Measurements from ENCODE around the gene SLC40A1. TPM values are rescaled to one million over a fixed set of nuclear protein-coding genes. Genes with fewer than 3 reads are reported as not detected.

Gene SLC40A1
- total RNA-seq, 1 donor from 2014 or later: 3.1 TPM

DNA sequence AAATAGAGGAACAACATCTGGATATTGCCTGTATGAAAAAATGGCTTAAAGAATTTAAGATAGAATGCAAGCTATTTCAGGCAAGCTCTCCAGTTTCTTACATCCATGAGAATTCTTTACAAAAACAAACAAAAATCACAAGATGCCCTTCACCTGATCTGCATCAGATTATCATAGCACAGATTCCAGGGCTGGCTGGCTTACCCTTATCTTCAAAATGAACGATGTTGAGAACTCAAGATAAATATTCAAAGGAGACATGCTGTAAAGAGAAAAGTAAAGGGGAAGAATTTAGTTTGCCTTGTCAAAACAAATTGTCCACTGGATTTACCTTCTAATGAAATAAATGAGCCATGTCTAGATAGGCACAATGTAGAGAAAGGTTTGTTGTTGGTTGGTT, 18.7 kb upstream of the SLC40A1 start:
- no peaks in the 10 kb centered on the region for H4K20me1 ChIP-seq (ENCODE audit: insufficient read depth, low read length)
- Mint-ChIP-seq H3K4me3 (ENCODE audit: unreplicated experiment) (no peak overlapping the region), H3K36me3 (ENCODE audit: low read depth, unreplicated experiment) (no peaks in the 10 kb centered on the region), H3K27ac (ENCODE audit: unreplicated experiment) (no peak overlapping the region), H3K27me3 (ENCODE audit: low read depth, unreplicated experiment) (no peaks in the 10 kb centered on the region), H3K4me1 (ENCODE audit: low read depth, unreplicated experiment) (no peaks in the 10 kb centered on the region), H3K9me3 (ENCODE audit: unreplicated experiment) (no peaks in the 10 kb centered on the region)
- no peaks in the 10 kb centered on the region for H3K4me1 ChIP-seq (ENCODE audit: insufficient read depth, low read length)
- DNase-seq (ENCODE audit: low read depth) (peak; percentile 69), FAIRE-seq (no peak)
- H3K9ac ChIP-seq (ENCODE audit: low read length): no peak overlapping the region
- no peak overlapping the region for H3K4me3 ChIP-seq (ENCODE audit: insufficient read depth, low read depth, low read length)
- H3K9me3 ChIP-seq (ENCODE audit: insufficient read depth, low read depth, low read length): no peaks in the 10 kb centered on the region
- no peaks in the 10 kb centered on the region for H3K27me3 ChIP-seq (ENCODE audit: insufficient read depth, low read length)
- H3K27ac ChIP-seq (ENCODE audit: low read depth, low read length): no peak overlapping the region
- no peak for TF ChIP-seq EZH2 (IDR thresholded peaks at IDR 0.05; ENCODE audit: insufficient read depth, low read length)
- TF ChIP-seq, protein P1, sequence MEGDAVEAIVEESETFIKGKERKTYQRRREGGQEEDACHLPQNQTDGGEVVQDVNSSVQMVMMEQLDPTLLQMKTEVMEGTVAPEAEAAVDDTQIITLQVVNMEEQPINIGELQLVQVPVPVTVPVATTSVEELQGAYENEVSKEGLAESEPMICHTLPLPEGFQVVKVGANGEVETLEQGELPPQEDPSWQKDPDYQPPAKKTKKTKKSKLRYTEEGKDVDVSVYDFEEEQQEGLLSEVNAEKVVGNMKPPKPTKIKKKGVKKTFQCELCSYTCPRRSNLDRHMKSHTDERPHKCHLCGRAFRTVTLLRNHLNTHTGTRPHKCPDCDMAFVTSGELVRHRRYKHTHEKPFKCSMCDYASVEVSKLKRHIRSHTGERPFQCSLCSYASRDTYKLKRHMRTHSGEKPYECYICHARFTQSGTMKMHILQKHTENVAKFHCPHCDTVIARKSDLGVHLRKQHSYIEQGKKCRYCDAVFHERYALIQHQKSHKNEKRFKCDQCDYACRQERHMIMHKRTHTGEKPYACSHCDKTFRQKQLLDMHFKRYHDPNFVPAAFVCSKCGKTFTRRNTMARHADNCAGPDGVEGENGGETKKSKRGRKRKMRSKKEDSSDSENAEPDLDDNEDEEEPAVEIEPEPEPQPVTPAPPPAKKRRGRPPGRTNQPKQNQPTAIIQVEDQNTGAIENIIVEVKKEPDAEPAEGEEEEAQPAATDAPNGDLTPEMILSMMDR (IDR thresholded peaks at IDR 0.05; ENCODE audit: insufficient read depth, low read depth, low read length): no peak
- H3K36me3 ChIP-seq (ENCODE audit: insufficient read depth, low read length): no peaks in the 10 kb centered on the region
- H2AFZ ChIP-seq (ENCODE audit: low read depth, low read length): no peak overlapping the region
- no peak overlapping the region for H3K4me2 ChIP-seq (ENCODE audit: low read length)
- H3K79me2 ChIP-seq (ENCODE audit: insufficient read depth, low read length): no peaks in the 10 kb centered on the region

DNA sequence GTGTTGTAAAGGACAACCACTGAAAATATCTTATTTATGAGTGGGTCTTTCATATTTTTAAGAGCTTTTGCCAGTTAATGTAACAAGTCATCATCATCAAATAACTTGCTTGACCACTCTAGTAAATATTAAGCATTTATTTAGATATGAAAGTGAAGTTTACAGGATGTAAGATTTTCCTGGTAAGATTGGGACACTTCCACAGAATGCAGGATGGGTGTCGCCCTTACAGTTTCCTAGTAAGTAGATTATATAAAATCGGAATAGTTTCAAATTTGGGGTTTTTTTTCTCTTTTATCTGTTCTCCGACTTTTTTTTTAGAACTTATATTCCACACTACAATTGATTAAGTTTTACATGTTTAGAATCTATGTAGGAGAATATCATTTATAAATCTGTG, 14.8 kb upstream of the SLC40A1 start:
- Mint-ChIP-seq H3K27ac (ENCODE audit: unreplicated experiment) (no peak overlapping the region), H3K4me1 (ENCODE audit: low read depth, unreplicated experiment) (no peaks in the 10 kb centered on the region), H3K9me3 (ENCODE audit: unreplicated experiment) (no peaks in the 10 kb centered on the region), H3K4me3 (ENCODE audit: unreplicated experiment) (no peak overlapping the region), H3K36me3 (ENCODE audit: low read depth, unreplicated experiment) (no peaks in the 10 kb centered on the region), H3K27me3 (ENCODE audit: low read depth, unreplicated experiment) (no peaks in the 10 kb centered on the region)
- DNase-seq (ENCODE audit: low read depth): no peak
- H3K79me2 ChIP-seq (ENCODE audit: insufficient read depth, low read length): no peaks in the 10 kb centered on the region
- H3K4me3 ChIP-seq (ENCODE audit: insufficient read depth, low read depth, low read length): no peak overlapping the region
- H3K27ac ChIP-seq (ENCODE audit: low read depth, low read length): no peak overlapping the region
- no peaks in the 10 kb centered on the region for H3K9me3 ChIP-seq (ENCODE audit: insufficient read depth, low read depth, low read length)
- FAIRE-seq: no peak
- no peaks in the 10 kb centered on the region for H3K36me3 ChIP-seq (ENCODE audit: insufficient read depth, low read length)
- H3K9ac ChIP-seq (ENCODE audit: low read length): no peak overlapping the region
- H3K27me3 ChIP-seq (ENCODE audit: insufficient read depth, low read length): no peaks in the 10 kb centered on the region
- H3K4me1 ChIP-seq (ENCODE audit: insufficient read depth, low read length): no peaks in the 10 kb centered on the region
- H4K20me1 ChIP-seq (ENCODE audit: insufficient read depth, low read length): no peaks in the 10 kb centered on the region
- no peak overlapping the region for H2AFZ ChIP-seq (ENCODE audit: low read depth, low read length)
- H3K4me2 ChIP-seq (ENCODE audit: low read length): no peak overlapping the region
- TF ChIP-seq, protein P1 (IDR thresholded peaks at IDR 0.05; ENCODE audit: insufficient read depth, low read depth, low read length): no peak
- no peak for TF ChIP-seq EZH2 (IDR thresholded peaks at IDR 0.05; ENCODE audit: insufficient read depth, low read length)

DNA sequence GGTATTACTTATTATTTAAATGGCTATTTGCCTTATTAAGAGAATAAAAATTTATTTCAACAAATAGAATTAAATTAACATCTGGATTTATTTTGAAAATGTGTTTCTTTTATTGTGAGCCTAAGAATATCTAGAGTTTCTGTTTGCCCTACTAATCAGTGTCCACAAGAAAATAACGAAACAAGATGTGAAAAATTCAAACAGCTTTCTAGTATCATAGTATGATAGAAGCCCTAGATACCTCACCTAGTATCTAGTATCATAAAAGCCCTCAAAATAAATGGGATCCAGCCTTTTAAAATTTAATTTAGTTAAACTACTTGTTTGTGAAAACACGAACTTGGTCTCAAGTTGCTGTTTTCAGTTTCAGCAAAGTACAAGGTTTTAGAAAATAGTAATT, 13.7 kb upstream of the SLC40A1 start:
- Histone ChIP-seq H3K4me2 (ENCODE audit: low read length) (no peak overlapping the region), H3K27ac (ENCODE audit: low read depth, low read length) (no peak overlapping the region), H3K27me3 (ENCODE audit: insufficient read depth, low read length) (no peaks in the 10 kb centered on the region), H4K20me1 (ENCODE audit: insufficient read depth, low read length) (no peaks in the 10 kb centered on the region), H3K36me3 (ENCODE audit: insufficient read depth, low read length) (no peaks in the 10 kb centered on the region), H2AFZ (ENCODE audit: low read depth, low read length) (no peak overlapping the region), H3K79me2 (ENCODE audit: insufficient read depth, low read length) (no peaks in the 10 kb centered on the region), H3K4me1 (ENCODE audit: insufficient read depth, low read length) (no peaks in the 10 kb centered on the region), H3K9me3 (ENCODE audit: insufficient read depth, low read depth, low read length) (no peaks in the 10 kb centered on the region), H3K9ac (ENCODE audit: low read length) (no peak overlapping the region), H3K4me3 (ENCODE audit: insufficient read depth, low read depth, low read length) (no peak overlapping the region)
- H3K27ac Mint-ChIP-seq (ENCODE audit: unreplicated experiment): no peak overlapping the region
- no peaks in the 10 kb centered on the region for H3K4me1 Mint-ChIP-seq (ENCODE audit: low read depth, unreplicated experiment)
- TF ChIP-seq, protein P1 (IDR thresholded peaks at IDR 0.05; ENCODE audit: insufficient read depth, low read depth, low read length): no peak
- no peak for TF ChIP-seq EZH2 (IDR thresholded peaks at IDR 0.05; ENCODE audit: insufficient read depth, low read length)
- H3K36me3 Mint-ChIP-seq (ENCODE audit: low read depth, unreplicated experiment): no peaks in the 10 kb centered on the region
- H3K9me3 Mint-ChIP-seq (ENCODE audit: unreplicated experiment): no peaks in the 10 kb centered on the region
- DNase-seq (ENCODE audit: low read depth): no peak
- no peaks in the 10 kb centered on the region for H3K27me3 Mint-ChIP-seq (ENCODE audit: low read depth, unreplicated experiment)
- FAIRE-seq: no peak
- H3K4me3 Mint-ChIP-seq (ENCODE audit: unreplicated experiment): no peak overlapping the region

Measured in astrocyte (in vitro differentiated cells and primary cell).